HG03432 (cell line): ENCODE data around the gene COL27A1.

Experiments
- ATAC-seq: cut with Tn5 transposase; IDR thresholded peaks from one replicate; pipeline ENCODE4 v1.9.1; 2021; ENCODE audit warnings: mild to moderate bottlenecking, moderate library complexity; ENCODE audit not compliant: unreplicated experiment

The COL27A1 gene

DNA sequence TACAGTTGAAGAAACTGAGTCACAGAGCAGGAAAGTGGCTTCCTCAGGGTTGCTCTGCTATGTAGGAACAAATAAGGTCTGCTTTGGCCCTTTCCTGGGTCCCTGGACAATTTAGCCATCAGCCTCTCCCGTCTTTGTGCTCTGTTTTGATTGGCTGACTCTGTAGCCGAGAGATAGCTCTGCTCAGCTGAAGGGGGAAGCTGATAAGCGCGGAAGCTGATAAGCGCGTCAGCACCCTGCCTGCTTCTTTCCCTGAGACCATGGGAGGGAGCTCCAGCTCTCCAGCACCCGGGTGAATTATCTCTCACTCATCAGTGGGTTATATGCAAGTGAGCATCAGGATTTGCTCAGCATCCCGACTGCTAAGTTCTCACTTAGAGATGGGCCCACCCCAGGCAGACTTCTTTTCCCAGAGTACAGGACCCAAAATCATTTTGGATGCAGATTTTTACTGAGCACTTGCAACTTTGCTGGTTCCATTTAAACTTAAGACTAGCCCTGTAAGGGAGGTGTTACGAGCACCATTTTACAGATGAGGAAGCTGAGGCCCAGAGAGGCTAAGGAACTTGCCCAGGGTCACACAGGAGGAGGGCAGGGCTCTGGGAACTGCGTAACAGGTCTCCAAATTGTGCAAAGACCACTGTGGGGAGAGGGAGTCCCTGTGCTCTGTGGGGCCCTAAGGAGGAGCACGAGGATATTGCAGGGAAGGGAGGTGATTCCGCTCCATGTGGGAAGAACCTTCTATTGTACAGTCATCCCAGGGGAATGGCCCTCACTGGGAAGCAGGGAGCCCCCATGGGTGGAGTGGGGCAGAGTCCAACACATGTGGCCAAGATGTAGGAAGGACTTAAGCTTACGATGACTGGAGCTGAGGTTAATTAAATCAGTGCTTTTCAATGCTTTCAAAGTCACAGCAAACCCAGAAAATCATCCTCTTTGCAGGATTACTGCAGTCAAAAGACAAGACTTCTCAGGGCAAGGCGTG is 83.8 kb downstream of the COL27A1 start:
- no peak for ATAC-seq

DNA sequence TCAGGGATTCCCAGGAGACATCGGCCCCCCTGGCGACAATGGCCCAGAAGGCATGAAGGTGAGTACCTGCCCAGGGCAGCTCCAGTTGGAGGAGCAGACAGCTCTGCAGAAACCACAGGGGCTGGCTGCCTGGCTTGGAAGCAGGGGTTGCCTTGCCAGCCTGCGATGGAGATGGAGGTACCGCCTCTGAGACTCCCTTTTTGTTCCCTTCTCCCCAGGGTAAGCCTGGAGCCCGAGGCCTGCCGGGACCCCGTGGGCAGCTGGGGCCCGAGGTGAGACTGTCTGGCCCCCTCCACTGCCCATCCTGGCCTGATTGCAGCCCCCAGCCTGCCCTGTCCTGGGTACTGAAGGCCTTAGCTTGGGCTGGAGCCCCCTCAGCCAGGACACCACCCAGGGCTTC is 84.9 kb downstream of the COL27A1 start:
- ATAC-seq: no peak

DNA sequence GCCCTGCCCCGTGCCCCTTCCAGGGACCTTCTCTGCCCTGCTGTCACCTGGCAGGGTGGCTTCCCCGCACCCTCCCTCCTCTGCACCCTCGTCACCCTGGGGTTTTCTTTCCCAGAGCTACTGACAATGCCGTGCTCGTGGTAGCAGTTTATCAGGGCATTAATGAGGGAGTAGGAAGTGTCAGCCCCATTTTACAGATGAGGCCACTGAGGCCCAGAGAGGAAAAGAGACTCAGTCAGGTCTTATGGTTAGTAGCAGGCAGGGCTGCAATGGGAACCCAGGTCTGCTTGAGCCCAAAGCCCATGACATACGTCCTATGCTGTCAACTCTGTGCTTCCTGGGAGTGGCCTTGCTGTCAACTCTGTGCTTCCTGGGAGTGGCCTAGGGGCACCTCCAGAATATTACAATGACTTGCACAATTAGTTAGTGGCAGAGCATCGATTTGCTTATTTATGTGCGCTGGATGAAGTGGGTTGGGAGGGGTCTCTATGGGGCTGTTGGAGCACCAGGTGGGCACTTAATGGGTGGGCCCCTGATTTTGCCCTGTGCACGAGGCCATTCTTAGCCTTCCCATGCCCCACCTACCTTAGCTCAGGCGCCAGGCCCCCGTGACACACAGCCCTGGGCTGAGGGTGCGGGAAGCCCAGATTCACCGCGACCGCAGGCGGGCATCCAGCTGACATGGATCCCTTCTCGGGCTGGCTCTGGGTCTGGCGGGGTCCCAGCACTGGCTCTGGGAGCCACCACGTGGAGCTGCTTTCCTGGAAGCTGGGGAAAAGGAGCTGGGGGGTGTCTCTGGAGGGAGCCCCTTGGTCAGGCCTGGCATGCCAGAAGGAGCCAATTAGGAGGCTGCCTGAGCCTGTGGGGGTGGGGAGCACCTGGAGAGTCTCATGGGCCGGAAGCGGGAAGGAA is 85.6 kb downstream of the COL27A1 start:
- ATAC-seq: no peak

DNA sequence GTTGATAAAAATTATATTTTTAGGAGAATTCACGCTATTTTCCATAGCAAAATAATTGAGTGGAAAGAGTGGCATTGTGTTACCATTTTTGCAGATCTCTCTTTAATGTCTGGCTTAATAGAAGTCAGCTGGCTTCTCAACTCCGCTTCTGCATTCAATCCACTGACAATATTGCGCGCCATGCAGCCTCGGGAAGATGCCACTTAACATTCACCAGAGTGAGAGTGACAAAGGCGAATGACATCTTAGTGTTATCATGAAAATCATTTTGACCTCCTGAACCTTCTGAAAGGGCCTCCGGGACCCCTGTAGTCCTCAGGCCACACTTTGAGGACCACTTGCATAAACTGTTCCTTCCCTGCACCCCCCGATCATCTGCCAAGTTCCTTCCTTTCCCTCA is 87.5 kb downstream of the COL27A1 start:
- ATAC-seq: no peak

GRCh38 chr9:114243240-114243639 is 87.9 kb downstream of the COL27A1 start:
- no peak for ATAC-seq

DNA sequence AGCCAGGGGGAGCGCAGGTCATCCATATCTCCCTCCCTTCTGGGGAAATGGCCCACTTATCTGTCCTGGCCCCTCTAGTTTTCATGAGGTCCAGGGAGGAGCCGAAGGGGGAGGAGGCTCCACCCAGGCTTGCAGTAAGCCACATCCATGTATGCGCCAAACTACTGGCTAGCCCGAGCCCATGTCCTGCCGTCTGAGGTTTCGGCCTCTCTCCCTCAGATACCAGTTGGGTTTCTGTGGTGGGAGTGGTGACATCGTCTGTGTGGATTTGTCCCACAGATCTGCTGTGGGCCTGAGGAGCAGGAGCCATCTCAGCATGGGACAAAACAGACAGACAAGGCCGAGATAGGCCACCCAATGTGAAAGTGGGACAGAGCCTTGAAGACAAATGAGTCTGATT is 89.2 kb downstream of the COL27A1 start:
- no peak for ATAC-seq

DNA sequence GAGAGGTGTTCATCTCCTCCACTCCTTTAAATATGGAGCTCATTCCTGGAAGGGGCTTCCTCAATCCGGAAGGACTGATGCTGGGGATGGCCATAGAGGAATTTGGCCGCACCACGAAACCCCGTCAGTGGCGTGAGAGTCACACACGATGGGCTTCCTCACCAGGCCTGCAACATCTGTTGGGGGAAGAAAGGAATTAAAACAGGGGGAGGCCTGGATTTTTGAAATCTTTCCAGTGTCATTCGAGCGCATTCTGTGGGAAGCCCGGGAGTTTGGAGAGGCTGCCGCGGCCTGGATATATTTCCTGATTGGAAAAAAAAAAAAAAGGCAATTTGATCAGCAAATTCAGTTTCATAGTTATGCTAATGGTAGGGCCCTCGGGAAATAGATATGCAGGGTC is 91.2 kb downstream of the COL27A1 start:
- no peak for ATAC-seq

GRCh38 chr9:114247077-114247476 is 91.7 kb downstream of the COL27A1 start:
- no peak for ATAC-seq

- ATAC-seq: no peak
Measured at GRCh38 chr9:114247491-114247890, 92.2 kb downstream of the COL27A1 start.

GRCh38 chr9:114248299-114248707 is 93.0 kb downstream of the COL27A1 start:
- ATAC-seq: no peak

GRCh38 chr9:114249424-114250234 is 94.3 kb downstream of the COL27A1 start:
- ATAC-seq: no peak

DNA sequence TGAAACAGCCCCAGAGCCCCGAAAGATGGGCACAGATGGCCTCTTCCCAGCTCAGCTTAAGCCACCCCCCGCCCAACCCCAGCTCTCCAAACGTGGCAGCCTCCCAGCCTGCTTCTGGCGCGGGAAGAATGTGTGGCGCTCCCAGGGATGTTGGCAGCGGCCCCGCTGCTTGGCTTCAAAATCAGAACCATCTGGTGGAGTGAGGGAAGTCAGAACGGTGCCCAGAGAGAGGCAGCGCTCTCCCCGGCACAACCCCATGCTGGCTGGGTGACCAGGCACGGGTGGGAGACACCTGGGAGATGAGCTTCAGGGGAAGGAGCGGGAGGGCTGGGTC is 94.9 kb downstream of the COL27A1 start:
- ATAC-seq: no peak

DNA sequence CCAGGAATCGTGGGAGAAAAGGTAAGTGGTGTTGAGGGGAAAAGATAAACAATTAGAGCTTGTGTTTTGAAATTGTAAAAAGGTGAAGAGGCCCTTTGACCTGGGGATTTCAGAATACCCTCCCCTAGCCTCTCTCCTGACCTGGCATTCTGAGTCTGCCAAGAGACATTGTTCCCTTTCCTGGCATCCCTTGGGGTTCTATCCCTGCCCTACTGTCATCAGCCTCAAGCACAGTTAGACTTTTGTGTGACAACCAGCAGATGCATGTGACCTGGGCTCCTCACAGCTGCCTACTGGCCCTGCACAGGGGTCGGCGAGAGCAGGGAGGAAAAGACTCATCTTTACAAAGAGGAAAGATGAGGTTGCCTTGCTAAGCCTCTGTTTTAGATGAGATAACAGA is 95.3 kb downstream of the COL27A1 start:
- no peak for ATAC-seq

DNA sequence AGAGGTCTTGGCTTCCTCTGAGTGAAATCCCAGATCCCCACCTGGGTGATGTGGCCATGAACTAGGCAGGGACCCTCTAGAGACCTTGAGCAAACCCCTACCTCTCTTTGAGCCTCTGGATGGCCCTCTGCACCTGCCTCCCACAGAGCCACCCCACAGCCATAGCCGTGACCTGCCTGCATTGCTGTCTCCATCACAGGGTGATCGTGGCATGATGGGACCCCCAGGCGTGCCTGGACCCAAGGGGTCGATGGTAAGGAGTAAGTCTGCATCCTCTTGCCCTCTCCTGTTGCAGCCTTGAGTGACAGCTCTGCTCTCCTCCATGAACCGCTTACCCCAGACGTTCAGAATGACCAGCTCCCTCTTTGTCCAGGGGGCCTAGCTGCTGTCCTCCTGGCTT is 97.1 kb downstream of the COL27A1 start:
- ATAC-seq: no peak

DNA sequence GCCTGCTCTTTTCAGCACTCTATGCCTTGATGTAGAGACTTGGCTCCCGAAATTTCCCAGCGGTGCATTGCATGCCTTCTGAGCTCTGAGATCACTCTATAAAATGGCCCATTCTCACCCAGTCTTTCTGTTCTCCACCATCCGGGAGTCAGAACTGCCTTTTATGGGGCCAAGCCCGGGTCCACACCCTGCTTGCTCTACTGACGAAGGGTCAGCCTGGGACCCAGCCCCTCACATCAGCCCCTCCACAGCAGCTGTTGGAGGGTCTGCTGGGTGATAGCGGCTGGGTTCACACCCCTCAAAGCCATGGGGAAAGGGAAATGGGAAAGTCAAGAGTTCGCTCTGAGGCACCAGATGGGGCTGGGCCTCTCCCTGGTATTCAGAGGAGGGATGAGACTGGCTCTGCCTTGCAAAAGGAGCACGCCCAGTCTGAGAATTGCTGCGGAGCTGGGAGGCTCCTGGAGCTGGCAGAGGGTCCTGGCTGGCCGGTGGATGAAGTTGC is 101.5 kb downstream of the COL27A1 start:
- no peak for ATAC-seq

DNA sequence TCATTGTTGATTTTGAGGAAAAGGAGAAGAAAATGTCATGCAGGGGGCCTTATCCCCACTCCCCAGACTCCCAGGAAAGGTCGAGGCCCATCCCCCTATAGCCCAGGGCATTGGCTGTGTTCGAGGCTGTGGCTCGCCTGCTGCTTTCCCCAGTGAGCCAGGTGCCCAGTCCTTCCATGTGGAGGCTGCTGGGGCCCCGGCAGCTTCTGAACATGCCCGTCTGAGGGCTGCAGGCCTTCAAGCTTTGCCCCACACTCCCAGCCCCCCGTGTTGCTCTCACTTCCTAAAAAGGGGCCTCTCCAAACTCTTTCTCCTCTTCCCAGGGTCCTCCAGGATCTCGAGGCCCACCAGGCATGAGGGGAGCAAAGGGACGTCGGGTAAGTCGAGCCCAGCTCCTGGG is 102.9 kb downstream of the COL27A1 start:
- ATAC-seq: no peak

DNA sequence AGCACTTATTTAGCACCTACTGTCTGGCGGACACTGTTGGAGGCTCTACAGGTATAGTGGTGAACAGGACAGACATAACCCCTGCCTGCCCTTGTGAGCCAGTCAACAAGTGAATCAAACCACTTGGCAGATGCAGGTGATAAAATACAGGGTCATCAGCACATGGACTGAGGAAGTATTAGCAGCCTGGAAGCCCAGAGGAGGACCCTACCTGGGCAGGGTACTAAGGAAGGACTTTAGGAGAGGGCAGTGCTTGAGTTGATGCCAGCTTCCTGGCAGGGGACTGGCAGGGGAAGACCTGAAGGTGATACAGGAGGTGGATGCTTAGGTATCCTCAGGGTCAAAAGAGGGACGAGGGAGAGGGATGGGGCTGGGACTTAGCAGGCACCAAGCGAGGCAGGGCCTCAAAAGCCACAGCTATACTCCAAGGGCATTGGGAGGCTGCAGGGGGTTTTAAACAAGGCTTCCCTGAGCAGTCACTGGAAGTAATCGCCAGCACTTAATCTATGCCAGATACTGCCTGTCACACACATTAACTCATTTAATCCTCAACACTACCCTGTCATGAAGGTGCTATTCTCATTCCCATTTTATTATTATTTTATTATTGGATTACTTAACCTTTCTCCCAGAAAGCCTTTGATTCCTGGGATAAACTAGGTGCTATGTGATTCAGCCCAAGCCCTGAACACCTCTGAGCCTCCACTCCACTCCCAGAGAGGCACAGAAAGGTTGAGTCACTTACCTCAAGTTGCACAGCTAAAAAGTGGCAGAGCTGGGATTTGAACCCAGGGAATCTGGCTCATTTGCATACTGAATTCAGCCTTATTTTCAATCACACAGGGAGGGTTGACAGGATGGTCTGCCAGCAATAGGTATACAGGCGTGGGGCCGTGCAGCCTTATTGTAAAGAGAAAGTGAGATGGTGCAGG is 103.8 kb downstream of the COL27A1 start:
- ATAC-seq: no peak

DNA sequence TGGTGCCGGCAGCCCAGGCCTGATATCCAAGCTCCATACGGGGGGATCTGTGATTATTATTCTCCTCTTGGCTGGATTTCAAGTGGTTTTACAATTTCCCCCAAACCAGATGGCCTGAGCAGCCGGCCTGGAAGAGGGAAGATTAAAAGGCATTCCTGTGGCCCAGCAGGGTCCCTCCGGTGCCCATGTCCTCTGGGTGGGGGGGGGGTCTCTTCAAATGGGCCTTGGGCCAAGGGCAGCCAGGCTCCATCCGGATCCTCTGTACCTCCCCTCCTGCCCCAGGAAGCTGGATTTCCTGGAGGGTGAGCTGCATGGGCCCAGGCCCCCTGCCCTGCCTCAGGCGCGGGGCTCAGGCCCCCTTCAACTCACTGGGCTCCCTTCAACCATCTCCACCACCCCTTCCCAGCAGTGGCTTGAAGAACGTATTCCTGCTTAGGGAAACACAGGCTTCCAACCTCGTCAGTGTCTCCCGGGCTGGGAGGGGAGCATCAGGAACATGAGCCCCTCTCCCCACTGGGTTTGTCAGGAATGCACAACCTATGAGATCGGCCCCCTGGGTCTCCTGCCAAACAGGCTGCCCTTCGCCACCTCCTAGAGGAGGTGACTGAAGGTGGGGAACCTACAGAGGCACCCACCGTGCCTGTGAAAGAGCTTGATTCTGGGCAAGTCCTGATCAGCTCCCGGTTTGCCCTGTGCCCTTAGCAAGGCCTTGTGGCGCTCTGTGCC is 104.6 kb downstream of the COL27A1 start:
- ATAC-seq: no peak

GRCh38 chr9:114261026-114261425 is 105.7 kb downstream of the COL27A1 start:
- no peak for ATAC-seq
